ENCODE measurements around the gene IRX3. TPM values are rescaled to one million over a fixed set of nuclear protein-coding genes. Genes with fewer than 3 reads are reported as not detected.
A peak's percentile ranks its signal among the peaks of the same experiment; 100 is the strongest.

The IRX3 gene
- total and polyA plus RNA-seq, 10 of the 15 experiments (the other 5 are each of a cell fraction or from before 2014, with no cell fraction given), result 0.05 TPM; not detected in 9

- TF ChIP-seq PKNOX1 (IDR thresholded peaks at IDR 0.05), result no peak
- no peak for TF ChIP-seq CEBPB (IDR thresholded peaks at IDR 0.05; ENCODE audit: borderline replicate concordance in 1 of 2, low read depth in 2 of 2, low read length in 2 of 2)
Observed at GRCh38 chr16:54246454-54246821, 40.1 kb downstream of the IRX3 start (continued).

GRCh38 chr16:54245788-54246453 lies 40.7 kb downstream of the IRX3 start:
- Histone ChIP-seq H3K4me3 (no peak overlapping the region), H3K27me3 (replicated peaks in 1 of 2; ENCODE audit: control insufficient read depth in 2 of 2, insufficient read depth in 2 of 2, low read length in 1 of 2) (no peaks in the 10 kb centered on the region), H4K20me1 (ENCODE audit: control insufficient read depth, insufficient read depth) (no peaks in the 10 kb centered on the region), H2AFZ (ENCODE audit: control insufficient read depth, low read depth, low read length) (no peak overlapping the region), H3K9me3 (replicated peaks; ENCODE audit: control insufficient read depth, insufficient read depth, low read length) (no peaks in the 10 kb centered on the region), H3K36me3 (ENCODE audit: control insufficient read depth in 2 of 2, insufficient read depth in 2 of 2, low read length in 1 of 2) (no peaks in the 10 kb centered on the region), H3K9ac (ENCODE audit: control insufficient read depth, insufficient read depth, low read length) (no peak overlapping the region), H3K79me2 (ENCODE audit: control insufficient read depth, insufficient read depth, low read length) (no peaks in the 10 kb centered on the region), H3K4me1 (ENCODE audit: control insufficient read depth, insufficient read depth, low read length) (no peaks in the 10 kb centered on the region), H3K4me2 (ENCODE audit: control insufficient read depth, insufficient read depth) (no peak overlapping the region), H3K27ac (ENCODE audit: control insufficient read depth, insufficient read depth) (no peak overlapping the region)
- intact Hi-C loops (cut with micrococcal nuclease; ENCODE audit: unreplicated experiment) (no loop called here), in situ Hi-C loops (cut with MboI) (no loop called here)
- ChIA-PET POLR2A (no interaction called here), CTCF (no interaction called here), RAD21 (ENCODE audit: unreplicated experiment) (no interaction called here), SMC1A (ENCODE audit: uncharacterized antibody, unreplicated experiment) (no interaction called here)
- no TSS peak for BruUV-seq (replicated peaks)
- 83% methylated on average over 4 of the region's 4 CpGs for WGBS (ENCODE audit: insufficient coverage, insufficient replicate concordance, low lambda C conversion rate, missing lambda C conversion rate)
- FAIRE-seq (no peak), DNase-seq (ENCODE audit: low read depth, low spot score) (no peak), ATAC-seq (no peak)
- TF ChIP-seq CEBPZ (IDR thresholded peaks at IDR 0.05; ENCODE audit: low read depth, low read length), result no peak
- TF ChIP-seq RAD51 (IDR thresholded peaks at IDR 0.05), result no peak
- no peak for TF ChIP-seq TCF7 (IDR thresholded peaks at IDR 0.05; ENCODE audit: borderline replicate concordance)
- TF ChIP-seq DPF2 (IDR thresholded peaks at IDR 0.05), result no peak
- no peak for TF ChIP-seq RB1 (IDR thresholded peaks at IDR 0.05; ENCODE audit: borderline replicate concordance)
- TF ChIP-seq BCL3 (IDR thresholded peaks at IDR 0.05; ENCODE audit: borderline replicate concordance, insufficient read depth, low read depth, low read length, poor library complexity, severe bottlenecking), result peak; percentile 96
- TF ChIP-seq NFXL1 (IDR thresholded peaks at IDR 0.05; ENCODE audit: borderline replicate concordance), result no peak
- TF ChIP-seq USF2 (IDR thresholded peaks at IDR 0.05; ENCODE audit: borderline replicate concordance, low read depth, low read length), result no peak
- peak; percentile 52; the same call in 1 of the 2 replicates for TF ChIP-seq TCF3 (IDR thresholded peaks at IDR 0.05; ENCODE audit: borderline replicate concordance, insufficient read depth, low read depth, low read length)
- no peak for TF ChIP-seq YY1 (IDR thresholded peaks at IDR 0.05; ENCODE audit: low read depth, low read length)
- TF ChIP-seq JUNB (IDR thresholded peaks at IDR 0.05), result no peak
- no peak for TF ChIP-seq EED (IDR thresholded peaks at IDR 0.05; ENCODE audit: low read depth)
- TF ChIP-seq NBN (IDR thresholded peaks at IDR 0.05), result no peak
- TF ChIP-seq HDAC2 (IDR thresholded peaks at IDR 0.05), result no peak

Data from GM12878 (cell line).